ENCODE results near the gene CDH24. TPM values are rescaled to one million over a fixed set of nuclear protein-coding genes. Genes with fewer than 3 reads are reported as not detected.

CDH24 gene
- total RNA-seq, 1 experiment from 2014 or later = 7.9 TPM

GRCh38 chr14:23104591-23105347 is 47.4 kb upstream of the CDH24 start, which contains the start of gene CIROP:
Gene CIROP, minus strand, starts transcription at chr14:23104989. Its CDS starts 69 bp downstream, at chr14:23104920.
- Histone ChIP-seq H3K9me3 (no peaks in the 10 kb centered on the region), H3K4me3 (ENCODE audit: low read depth, low read length) (no peak within 1 kb of the TSS), H3K27me3 (replicated peaks; ENCODE audit: control insufficient read depth, insufficient read depth, low read length) (no peaks in the 10 kb centered on the region), H3K36me3 (ENCODE audit: control insufficient read depth, insufficient read depth, low read length) (no peaks in the 10 kb centered on the region), H3K4me1 (peaks cover 6% of the 10 kb centered on the region; the same call in 1 of the 2 replicates)
- no peak for DNase-seq
- Mint-ChIP-seq H3K27me3 (ENCODE audit: insufficient read depth, unreplicated experiment) (no peaks in the 10 kb centered on the region), H3K4me3 (ENCODE audit: unreplicated experiment) (no peak within 1 kb of the TSS), H3K9me3 (ENCODE audit: unreplicated experiment) (no peaks in the 10 kb centered on the region), H3K4me1 (ENCODE audit: low read depth, unreplicated experiment) (peaks cover 15% of the 10 kb centered on the region), H3K36me3 (ENCODE audit: insufficient read depth, unreplicated experiment) (peaks cover 6% of the 10 kb centered on the region), H3K27ac (ENCODE audit: unreplicated experiment) (no peak within 1 kb of the TSS)
- ChIA-PET CTCF (no interaction called here), POLR2A (interaction anchor here (1.4 kb wide), 1 partner anchor 10 kb away, joined by 3 read pairs; the partner anchor contains the start of genes ACIN1 and C14orf119)
- TF ChIP-seq CTCF (IDR thresholded peaks at IDR 0.05; ENCODE audit: insufficient read depth in 1 of 2, low read depth in 1 of 2, low read length in 1 of 2, severe bottlenecking in 1 of 2, unreplicated experiment in 1 of 2) = no peak
- no TSS peak for BruUV-seq (replicated peaks)
- intact Hi-C loops (cut with micrococcal nuclease; ENCODE audit: unreplicated experiment) = loop anchor here (5.0 kb wide), 1 partner anchor 193 kb away; no protein-coding TSS in a partner anchor

GRCh38 chr14:23104070-23104590 is 46.8 kb upstream of the CDH24 start:
- Mint-ChIP-seq H3K4me3 (ENCODE audit: unreplicated experiment) (no peak overlapping the region), H3K4me1 (ENCODE audit: low read depth, unreplicated experiment) (peaks cover 15% of the 10 kb centered on the region), H3K9me3 (ENCODE audit: unreplicated experiment) (no peaks in the 10 kb centered on the region), H3K27ac (ENCODE audit: unreplicated experiment) (no peak overlapping the region), H3K36me3 (ENCODE audit: insufficient read depth, unreplicated experiment) (peaks cover 9% of the 10 kb centered on the region), H3K27me3 (ENCODE audit: insufficient read depth, unreplicated experiment) (no peaks in the 10 kb centered on the region)
- peaks cover 6% of the 10 kb centered on the region; the same call in 1 of the 2 replicates for H3K4me1 ChIP-seq
- no peak for TF ChIP-seq CTCF (IDR thresholded peaks at IDR 0.05; ENCODE audit: insufficient read depth in 1 of 2, low read depth in 1 of 2, low read length in 1 of 2, severe bottlenecking in 1 of 2, unreplicated experiment in 1 of 2)
- ChIA-PET CTCF (interaction anchor here (0.7 kb wide), 1 partner anchor 9 kb away, joined by 3 read pairs; the partner anchor contains the start of gene C14orf119), POLR2A (interaction anchor here (1.4 kb wide), 1 partner anchor 9 kb away, joined by 3 read pairs; the partner anchor contains the start of genes ACIN1 and C14orf119)
- no peak for DNase-seq
- intact Hi-C loops (cut with micrococcal nuclease; ENCODE audit: unreplicated experiment) = loop anchor here (5.0 kb wide), 1 partner anchor 193 kb away; no protein-coding TSS in a partner anchor
- no peaks in the 10 kb centered on the region for H3K36me3 ChIP-seq (ENCODE audit: control insufficient read depth, insufficient read depth, low read length)
- H3K27me3 ChIP-seq (replicated peaks; ENCODE audit: control insufficient read depth, insufficient read depth, low read length) = no peaks in the 10 kb centered on the region
- H3K9me3 ChIP-seq = no peaks in the 10 kb centered on the region
- no peak overlapping the region for H3K4me3 ChIP-seq (ENCODE audit: low read depth, low read length)
- BruUV-seq (replicated peaks) = no TSS peak

GRCh38 chr14:23103581-23103980 is 46.3 kb upstream of the CDH24 start:
- BruUV-seq (replicated peaks) = no TSS peak
- Histone ChIP-seq H3K27me3 (replicated peaks; ENCODE audit: control insufficient read depth, insufficient read depth, low read length) (no peaks in the 10 kb centered on the region), H3K36me3 (ENCODE audit: control insufficient read depth, insufficient read depth, low read length) (no peaks in the 10 kb centered on the region), H3K4me3 (ENCODE audit: low read depth, low read length) (no peak overlapping the region), H3K4me1 (peaks cover 6% of the 10 kb centered on the region; the same call in 1 of the 2 replicates), H3K9me3 (no peaks in the 10 kb centered on the region)
- Mint-ChIP-seq H3K9me3 (ENCODE audit: unreplicated experiment) (no peaks in the 10 kb centered on the region), H3K27ac (ENCODE audit: unreplicated experiment) (no peak overlapping the region), H3K36me3 (ENCODE audit: insufficient read depth, unreplicated experiment) (peaks cover 12% of the 10 kb centered on the region), H3K4me1 (ENCODE audit: low read depth, unreplicated experiment) (peaks cover 15% of the 10 kb centered on the region), H3K4me3 (ENCODE audit: unreplicated experiment) (no peak overlapping the region), H3K27me3 (ENCODE audit: insufficient read depth, unreplicated experiment) (no peaks in the 10 kb centered on the region)
- intact Hi-C loops (cut with micrococcal nuclease; ENCODE audit: unreplicated experiment) = loop anchor here (5.0 kb wide), 1 partner anchor 194 kb away; no protein-coding TSS in a partner anchor
- no peak for TF ChIP-seq CTCF (IDR thresholded peaks at IDR 0.05; ENCODE audit: insufficient read depth in 1 of 2, low read depth in 1 of 2, low read length in 1 of 2, severe bottlenecking in 1 of 2, unreplicated experiment in 1 of 2)
- ChIA-PET CTCF (interaction anchor here (0.7 kb wide), 1 partner anchor 8 kb away, joined by 3 read pairs; the partner anchor contains the start of gene C14orf119), POLR2A (interaction anchor here (1.4 kb wide), 1 partner anchor 8 kb away, joined by 3 read pairs; the partner anchor contains the start of genes ACIN1 and C14orf119)
- no peak for DNase-seq
